ENCODE data around the gene KMT2B. TPM values are rescaled to one million over a fixed set of nuclear protein-coding genes. Genes with fewer than 3 reads are reported as not detected.

Gene KMT2B
- total RNA-seq, 4 donors from 2014 or later, result 33.1 to 74.7 (median 42.0) TPM

- intact Hi-C loops (cut with DNase I; ENCODE audit: low total_unique reads), result no loop called here
- peak in 1 of 2 donors; percentile 84 for DNase-seq (ENCODE audit: low spot score in 2 of 2)
- WGBS, 2 donors, result 95 to 96% methylated on average over 20 of the region's 20 CpGs
- H3K4me3 ChIP-seq (ENCODE audit: low read depth, poor library complexity, severe bottlenecking), result no peak overlapping the region
- TF ChIP-seq POLR2A (IDR thresholded peaks at IDR 0.05) (no peak), CTCF (IDR thresholded peaks at IDR 0.05) (no peak)
Observed at GRCh38 chr19:35752746-35753350, 35.0 kb downstream of the KMT2B start.

GRCh38 chr19:35753634-35754369, 36.0 kb downstream of the KMT2B start:
- WGBS, 2 donors, result 87% methylated on average over 20 of the region's 20 CpGs
- no peak for TF ChIP-seq CTCF (IDR thresholded peaks at IDR 0.05)
- TF ChIP-seq POLR2A (IDR thresholded peaks at IDR 0.05), result no peak
- no peak overlapping the region for H3K4me3 ChIP-seq (ENCODE audit: low read depth, poor library complexity, severe bottlenecking)
- peak in 1 of 2 donors; percentile 87 for DNase-seq (ENCODE audit: low spot score in 2 of 2)
- intact Hi-C loops (cut with DNase I; ENCODE audit: low total_unique reads), result no loop called here

DNA sequence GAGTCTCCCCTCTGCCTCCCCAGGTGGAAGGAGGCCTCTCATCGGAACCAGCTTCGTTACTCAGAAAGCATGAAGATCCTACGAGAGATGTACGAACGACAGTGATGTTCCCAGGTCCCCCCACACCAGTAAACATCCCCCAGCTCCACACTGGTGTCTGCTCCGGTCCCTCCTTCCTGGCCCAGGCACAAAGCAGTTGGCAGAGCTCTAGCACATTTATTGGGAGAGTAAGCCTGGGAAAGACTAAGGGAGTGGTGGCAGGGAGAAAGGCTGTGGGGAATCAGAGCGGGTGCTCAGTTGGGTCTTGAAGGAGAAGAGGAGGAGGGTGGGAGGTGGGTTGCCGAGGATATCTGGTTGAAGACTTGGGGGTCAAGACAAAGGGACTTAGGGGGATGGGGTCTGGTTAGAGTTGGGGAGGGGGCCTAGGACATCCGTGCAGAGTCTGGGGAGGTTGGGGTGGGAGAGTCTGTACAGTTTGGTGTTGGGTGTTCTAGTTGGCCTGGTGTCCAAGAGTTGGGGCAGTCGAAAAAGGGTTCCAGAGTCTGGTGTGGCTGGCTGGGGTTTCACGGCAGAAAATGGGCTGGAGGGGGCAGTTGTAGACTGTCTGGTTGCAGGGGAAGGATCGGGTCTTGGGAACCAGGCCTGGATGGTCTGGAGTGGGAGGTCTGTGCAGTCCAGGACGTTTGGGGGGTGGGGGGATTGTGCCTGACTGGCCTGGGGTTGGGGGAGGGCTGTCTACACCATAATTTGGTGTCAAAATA, 36.7 kb downstream of the KMT2B start:
- peak in 1 of 2 donors; percentile 84 for DNase-seq (ENCODE audit: low spot score in 2 of 2)
- TF ChIP-seq CTCF (IDR thresholded peaks at IDR 0.05) (no peak), POLR2A (IDR thresholded peaks at IDR 0.05) (no peak)
- intact Hi-C loops (cut with DNase I; ENCODE audit: low total_unique reads), result no loop called here
- WGBS, 2 donors, result 80 to 81% methylated on average over 13 of the region's 13 CpGs
- H3K4me3 ChIP-seq (ENCODE audit: low read depth, poor library complexity, severe bottlenecking), result no peak overlapping the region

GRCh38 chr19:35755131-35755549, 37.3 kb downstream of the KMT2B start:
- TF ChIP-seq POLR2A (IDR thresholded peaks at IDR 0.05) (no peak), CTCF (IDR thresholded peaks at IDR 0.05) (no peak)
- 28 to 33% methylated on average over 17 of the region's 17 CpGs for WGBS, 2 donors
- no peak overlapping the region for H3K4me3 ChIP-seq (ENCODE audit: low read depth, poor library complexity, severe bottlenecking)
- no peak for DNase-seq (ENCODE audit: low spot score in 2 of 2)
- intact Hi-C loops (cut with DNase I; ENCODE audit: low total_unique reads), result no loop called here

DNA sequence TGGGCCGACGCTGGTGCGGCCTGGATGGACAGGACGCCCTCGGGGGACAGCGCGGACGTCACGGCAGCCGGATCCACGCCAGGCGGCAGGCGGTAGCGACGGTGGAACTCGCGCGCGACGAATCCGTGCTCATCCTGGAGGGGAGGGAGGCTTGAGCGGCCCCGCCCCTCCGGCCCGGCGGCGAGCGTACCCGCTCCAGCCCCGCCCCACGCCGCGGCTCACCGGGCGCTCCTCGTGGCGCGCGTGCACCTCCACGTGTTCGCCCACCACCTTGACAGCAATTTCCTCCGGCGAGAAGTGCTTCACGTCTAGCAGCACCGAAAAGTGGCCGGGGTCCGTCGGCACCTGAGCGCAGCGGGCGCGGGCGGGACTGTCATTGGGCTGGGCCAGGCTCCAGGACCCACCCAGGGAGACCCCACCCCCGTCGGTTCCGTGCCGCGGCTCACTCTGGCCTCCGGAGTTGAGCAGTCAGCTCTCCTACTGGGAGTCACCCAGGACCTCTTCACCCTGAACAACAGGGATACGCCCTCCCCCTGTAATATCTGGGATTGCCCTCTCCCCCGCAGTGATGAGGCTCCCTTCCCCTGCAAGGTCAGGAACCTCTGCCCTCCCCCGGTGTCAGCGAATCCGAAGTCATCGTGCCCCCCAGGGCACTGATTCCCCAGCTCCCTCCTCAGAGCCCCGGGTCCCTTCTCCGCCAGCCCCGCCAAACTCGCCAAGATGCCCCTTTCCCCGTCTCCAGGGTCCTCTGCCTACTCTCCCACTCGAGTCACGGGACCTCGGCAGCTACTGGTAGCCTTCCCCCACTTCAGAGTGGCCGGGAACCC, 38.0 kb downstream of the KMT2B start:
- intact Hi-C loops (cut with DNase I; ENCODE audit: low total_unique reads), result no loop called here
- no peak for TF ChIP-seq CTCF (IDR thresholded peaks at IDR 0.05)
- peak; percentile 70 to 96 for DNase-seq (ENCODE audit: low spot score in 2 of 2)
- no peak overlapping the region for H3K4me3 ChIP-seq (ENCODE audit: low read depth, poor library complexity, severe bottlenecking)
- WGBS, 2 donors, result 10 to 22% methylated on average over 16 to 29 of the region's 74 CpGs

All from lower leg skin (tissue), 4 donors.